ENCODE measurements around the gene NUMA1. TPM values are rescaled to one million over a fixed set of nuclear protein-coding genes. Genes with fewer than 3 reads are reported as not detected.

NUMA1 gene
- total RNA-seq, 3 donors from 2014 or later (not counting 1 experiment from before 2014, with no cell fraction given), result 261 to 290 (median 262) TPM

DNA sequence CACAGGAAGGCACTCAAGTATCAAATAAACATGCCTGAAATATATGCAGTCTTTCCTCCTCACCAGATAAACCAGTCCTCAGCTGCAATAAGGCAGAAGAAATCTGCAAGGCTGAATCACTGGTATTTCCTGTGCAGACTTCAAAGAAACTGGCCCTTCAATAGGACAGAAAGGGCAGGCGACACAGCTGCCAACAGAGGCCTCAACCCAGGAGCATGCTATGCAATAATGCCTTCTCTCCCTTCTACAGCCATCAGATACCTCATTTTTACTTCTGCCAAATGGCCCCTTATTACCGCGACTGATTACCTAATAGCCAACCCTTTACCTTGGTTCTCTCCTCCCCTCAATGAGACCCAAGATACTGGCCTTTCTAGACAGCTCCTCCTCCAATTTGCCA lies 8.0 kb downstream of the NUMA1 start:
- Histone ChIP-seq H3K27me3 (ENCODE audit: control insufficient read depth, insufficient read depth, low read length) (no peaks in the 10 kb centered on the region), H3K4me1 (ENCODE audit: control insufficient read depth, insufficient read depth, low read length) (peaks cover 34% of the 10 kb centered on the region), H3K36me3 (ENCODE audit: control insufficient read depth, insufficient read depth, low read length) (peaks cover 2% of the 10 kb centered on the region), H3K4me3 (ENCODE audit: low read length) (no peak overlapping the region), H3K27ac (ENCODE audit: low read length) (peak overlapping the region; percentile 2), H3K9me3 (ENCODE audit: control insufficient read depth, insufficient read depth, low read length) (no peaks in the 10 kb centered on the region)
- intact Hi-C loops (cut with micrococcal nuclease), result no loop called here
- Mint-ChIP-seq H3K4me3 (no peak overlapping the region), H3K27ac (peak overlapping the region; percentile 86 to 96), H3K36me3 (no peaks in the 10 kb centered on the region), H3K9me3 (no peaks in the 10 kb centered on the region), H3K4me1 (peaks cover 60 to 61% of the 10 kb centered on the region in 2 donors), H3K27me3 (ENCODE audit: low read depth in 2 of 2) (no peaks in the 10 kb centered on the region)
- no peak for DNase-seq
- ATAC-seq, result peak; percentile 40 to 58 (median 45)
- no peak for TF ChIP-seq CTCF (IDR thresholded peaks at IDR 0.05)
- 73% methylated on average over 3 of the region's 3 CpGs for WGBS (ENCODE audit: insufficient coverage)

- intact Hi-C loops (cut with micrococcal nuclease), result no loop called here
- TF ChIP-seq CTCF (IDR thresholded peaks at IDR 0.05), result no peak
- H3K4me3 ChIP-seq (ENCODE audit: low read length), result no peak overlapping the region
- no peak for DNase-seq
- H3K27ac ChIP-seq (ENCODE audit: low read length), result peak overlapping the region; percentile 84
- no peaks in the 10 kb centered on the region for H3K36me3 Mint-ChIP-seq
- no peaks in the 10 kb centered on the region for H3K27me3 Mint-ChIP-seq (ENCODE audit: low read depth in 2 of 2)
- H3K9me3 ChIP-seq (ENCODE audit: control insufficient read depth, insufficient read depth, low read length), result no peaks in the 10 kb centered on the region
- no peaks in the 10 kb centered on the region for H3K27me3 ChIP-seq (ENCODE audit: control insufficient read depth, insufficient read depth, low read length)
- peaks cover 69 to 71% of the 10 kb centered on the region in 2 donors for H3K4me1 Mint-ChIP-seq
- WGBS (ENCODE audit: insufficient coverage), result 95% methylated on average over 7 of the region's 7 CpGs
- peaks cover 2% of the 10 kb centered on the region for H3K36me3 ChIP-seq (ENCODE audit: control insufficient read depth, insufficient read depth, low read length)
- ATAC-seq, result no peak
- H3K9me3 Mint-ChIP-seq, result no peaks in the 10 kb centered on the region
- peaks cover 34% of the 10 kb centered on the region for H3K4me1 ChIP-seq (ENCODE audit: control insufficient read depth, insufficient read depth, low read length)
- peak overlapping the region; percentile 89 for H3K4me3 Mint-ChIP-seq
- H3K27ac Mint-ChIP-seq, result peak overlapping the region; percentile 86 to 96
These were observed 9.9 kb downstream of the NUMA1 start for GRCh38 chr11:72070491-72070890.

DNA sequence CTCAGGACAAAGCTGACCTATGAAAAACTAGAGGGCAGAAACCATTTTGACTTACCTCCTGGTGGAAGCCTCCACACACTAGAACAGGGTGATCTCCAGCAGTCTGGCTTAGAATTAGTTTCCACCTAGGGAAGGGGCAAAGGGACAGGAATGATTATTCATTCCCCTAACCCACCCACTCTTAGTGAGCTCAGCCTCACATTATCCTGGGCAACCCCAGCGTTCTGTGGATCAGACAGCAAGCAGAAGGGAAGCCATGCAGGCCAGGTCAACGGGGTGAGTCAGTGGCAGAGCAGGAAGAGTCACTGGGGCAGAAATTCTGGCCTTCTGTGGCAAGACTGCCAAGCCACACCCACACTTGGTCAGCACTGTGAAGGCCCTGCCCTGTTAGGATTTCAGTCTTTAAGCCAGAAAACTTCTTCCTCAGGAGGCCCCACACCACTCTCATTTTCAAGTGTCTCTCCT lies 10.5 kb downstream of the NUMA1 start:
- DNase-seq (peak in 1 of 2 donors; percentile 32), ATAC-seq (peak; percentile 72 to 84 (median 77))
- 10% methylated on average over 2 of the region's 2 CpGs for WGBS (ENCODE audit: insufficient coverage)
- Histone ChIP-seq H3K4me1 (ENCODE audit: control insufficient read depth, insufficient read depth, low read length) (peaks cover 34% of the 10 kb centered on the region), H3K27ac (ENCODE audit: low read length) (peak overlapping the region; percentile 84), H3K27me3 (ENCODE audit: control insufficient read depth, insufficient read depth, low read length) (no peaks in the 10 kb centered on the region), H3K9me3 (ENCODE audit: control insufficient read depth, insufficient read depth, low read length) (no peaks in the 10 kb centered on the region), H3K36me3 (ENCODE audit: control insufficient read depth, insufficient read depth, low read length) (peaks cover 2% of the 10 kb centered on the region), H3K4me3 (ENCODE audit: low read length) (peak overlapping the region; percentile 3)
- intact Hi-C loops (cut with micrococcal nuclease), result no loop called here
- Mint-ChIP-seq H3K36me3 (no peaks in the 10 kb centered on the region), H3K4me3 (peak overlapping the region; percentile 89), H3K9me3 (no peaks in the 10 kb centered on the region), H3K27me3 (ENCODE audit: low read depth in 2 of 2) (no peaks in the 10 kb centered on the region), H3K27ac (peak overlapping the region; percentile 86 to 96), H3K4me1 (peaks cover 70 to 71% of the 10 kb centered on the region in 2 donors)
- TF ChIP-seq CTCF (IDR thresholded peaks at IDR 0.05), result no peak

- TF ChIP-seq CTCF (IDR thresholded peaks at IDR 0.05), result no peak
- Histone ChIP-seq H3K36me3 (ENCODE audit: control insufficient read depth, insufficient read depth, low read length) (peaks cover 2% of the 10 kb centered on the region), H3K4me3 (ENCODE audit: low read length) (peak overlapping the region; percentile 3), H3K27me3 (ENCODE audit: control insufficient read depth, insufficient read depth, low read length) (no peaks in the 10 kb centered on the region), H3K9me3 (ENCODE audit: control insufficient read depth, insufficient read depth, low read length) (no peaks in the 10 kb centered on the region), H3K27ac (ENCODE audit: low read length) (peak overlapping the region; percentile 84), H3K4me1 (ENCODE audit: control insufficient read depth, insufficient read depth, low read length) (peaks cover 34% of the 10 kb centered on the region)
- H3K27ac Mint-ChIP-seq, result peak overlapping the region; percentile 86 to 96
- intact Hi-C loops (cut with micrococcal nuclease), result no loop called here
- peak overlapping the region; percentile 89 for H3K4me3 Mint-ChIP-seq
- peak; percentile 46 to 56 (median 53) for ATAC-seq
- H3K9me3 Mint-ChIP-seq, result no peaks in the 10 kb centered on the region
- H3K4me1 Mint-ChIP-seq, result peaks cover 70 to 71% of the 10 kb centered on the region in 2 donors
- no peaks in the 10 kb centered on the region for H3K27me3 Mint-ChIP-seq (ENCODE audit: low read depth in 2 of 2)
- DNase-seq, result no peak
- no peaks in the 10 kb centered on the region for H3K36me3 Mint-ChIP-seq
These were observed 11.1 kb downstream of the NUMA1 start for GRCh38 chr11:72069200-72069599.
